GM19023 (cell line): ENCODE data around the gene TKFC.

Experiments
- ATAC-seq: cut with Tn5 transposase; IDR thresholded peaks from one replicate; pipeline ENCODE4 v1.9.1; 2021; ENCODE audit warnings: mild to moderate bottlenecking, moderate library complexity; ENCODE audit not compliant: unreplicated experiment

TKFC gene

DNA sequence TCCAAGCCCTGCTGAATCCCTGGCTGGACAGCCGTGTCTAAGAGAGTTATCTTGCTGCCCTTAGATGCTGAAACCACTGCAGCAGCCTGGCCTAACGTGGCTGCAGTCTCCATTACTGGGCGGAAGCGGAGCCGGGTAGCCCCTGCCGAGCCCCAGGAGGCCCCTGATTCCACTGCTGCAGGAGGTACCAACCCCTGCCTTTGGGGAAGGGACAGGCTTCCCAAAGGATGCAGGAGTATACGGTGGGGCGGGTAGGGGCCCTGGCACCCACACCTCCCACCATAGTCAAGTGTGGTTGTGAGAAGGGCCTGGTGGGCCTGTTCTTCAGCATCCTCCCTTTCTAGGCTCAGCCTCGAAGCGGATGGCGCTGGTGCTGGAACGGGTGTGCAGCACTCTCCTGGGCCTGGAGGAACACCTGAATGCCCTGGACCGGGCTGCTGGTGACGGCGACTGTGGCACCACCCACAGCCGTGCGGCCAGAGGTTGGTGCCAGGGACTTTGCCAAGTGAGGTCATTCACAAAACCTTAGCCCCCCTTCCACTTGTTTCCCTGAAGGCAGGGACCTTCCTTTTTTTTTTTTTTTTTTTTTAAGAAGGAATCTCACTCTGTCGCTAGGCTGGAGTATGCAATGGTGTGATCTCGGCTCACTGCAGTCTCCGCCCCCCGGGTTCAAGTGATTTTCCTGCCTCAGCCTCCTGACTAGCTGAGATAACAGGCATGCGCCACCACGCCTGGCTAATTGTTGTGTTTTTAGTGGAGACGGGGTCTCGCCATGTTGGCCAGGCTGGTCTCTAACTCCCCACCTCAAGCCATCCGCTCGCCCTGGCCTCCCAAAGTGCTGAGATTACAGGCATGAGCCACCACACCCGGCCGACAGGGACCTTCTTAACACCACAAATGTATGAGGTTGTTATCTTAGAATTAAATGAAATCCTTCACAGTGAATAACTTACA is 11.0 kb downstream of the TKFC start:
- no peak for ATAC-seq

DNA sequence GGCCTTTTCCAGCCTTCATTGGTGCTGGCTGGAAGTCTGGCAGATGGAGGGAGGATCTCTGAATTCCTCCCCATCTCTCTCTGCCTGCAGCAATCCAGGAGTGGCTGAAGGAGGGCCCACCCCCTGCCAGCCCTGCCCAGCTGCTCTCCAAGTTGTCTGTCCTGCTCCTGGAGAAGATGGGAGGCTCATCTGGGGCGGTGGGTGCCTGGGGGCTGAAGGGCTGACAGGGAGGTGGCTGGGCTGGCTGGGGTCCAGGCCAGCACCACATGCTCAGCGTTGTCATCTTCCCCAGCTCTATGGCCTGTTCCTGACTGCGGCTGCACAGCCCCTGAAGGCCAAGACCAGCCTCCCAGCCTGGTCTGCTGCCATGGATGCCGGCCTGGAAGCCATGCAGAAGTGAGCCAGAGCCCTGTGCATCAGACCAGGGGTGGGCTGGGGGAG is 12.2 kb downstream of the TKFC start:
- ATAC-seq: no peak

DNA sequence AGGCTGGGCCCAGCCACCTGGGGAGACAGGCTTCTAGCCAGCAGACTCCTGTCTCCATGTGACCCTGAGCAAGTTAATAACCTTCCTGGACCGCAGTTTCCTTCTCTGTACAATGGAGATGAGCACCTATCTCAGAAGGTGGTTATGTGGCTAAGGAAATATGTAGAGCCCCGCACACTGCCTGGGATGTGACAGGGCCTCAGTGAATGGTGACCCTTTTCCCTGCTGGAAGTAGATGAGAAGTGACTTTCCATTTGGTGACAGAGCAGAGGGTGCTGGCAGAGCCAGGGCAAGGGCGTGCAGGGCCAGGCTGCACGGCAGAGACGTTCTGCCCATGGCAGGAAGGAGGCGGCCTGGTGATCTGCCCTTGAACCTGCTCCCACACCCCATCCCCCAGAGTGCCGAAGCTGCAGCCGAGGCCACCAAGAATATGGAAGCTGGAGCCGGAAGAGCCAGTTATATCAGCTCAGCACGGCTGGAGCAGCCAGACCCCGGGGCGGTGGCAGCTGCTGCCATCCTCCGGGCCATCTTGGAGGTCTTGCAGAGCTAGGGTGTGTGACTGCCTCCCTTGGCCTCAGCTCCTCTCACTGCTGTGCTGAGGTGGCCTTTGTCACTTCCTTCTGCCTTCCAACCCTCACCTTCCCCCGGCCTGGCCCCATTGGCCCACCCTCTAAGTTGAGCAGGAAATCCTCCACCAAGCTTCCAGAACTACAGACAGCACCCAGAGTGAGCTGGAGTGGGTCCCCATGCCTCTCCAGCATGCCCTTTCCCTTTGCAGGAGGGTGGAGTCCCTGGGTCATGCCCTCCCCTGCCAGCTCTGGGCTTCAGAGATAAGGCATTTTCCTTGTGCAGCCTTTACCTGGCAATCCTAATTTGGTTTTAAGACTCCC is 13.2 kb downstream of the TKFC start:
- ATAC-seq: no peak

DNA sequence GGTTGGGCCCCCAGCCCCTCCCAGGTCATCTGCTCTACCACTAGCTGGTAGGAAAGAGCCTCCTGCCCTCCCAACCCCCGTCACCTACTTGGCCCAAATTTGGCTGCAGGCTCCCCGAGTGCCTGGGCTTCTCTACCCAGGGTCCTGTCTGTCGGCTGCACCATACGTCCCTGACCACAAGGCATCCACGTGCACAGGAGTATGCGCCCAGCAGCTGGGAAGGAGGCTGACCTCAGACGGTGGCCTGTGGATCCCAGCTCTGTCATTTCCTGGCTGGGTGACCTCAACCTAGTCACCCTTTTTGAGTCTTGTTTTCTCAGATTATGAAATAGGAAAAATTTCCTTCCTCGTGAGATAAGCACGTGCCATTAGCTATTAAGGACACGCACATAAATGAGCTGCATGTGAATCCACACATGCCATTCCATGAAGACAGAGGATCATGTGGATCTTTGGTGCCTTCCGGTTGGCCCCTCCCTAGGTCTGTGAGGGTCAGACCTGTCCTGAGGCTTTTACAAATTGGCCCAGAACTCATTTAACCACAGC is 15.0 kb downstream of the TKFC start:
- no peak for ATAC-seq

DNA sequence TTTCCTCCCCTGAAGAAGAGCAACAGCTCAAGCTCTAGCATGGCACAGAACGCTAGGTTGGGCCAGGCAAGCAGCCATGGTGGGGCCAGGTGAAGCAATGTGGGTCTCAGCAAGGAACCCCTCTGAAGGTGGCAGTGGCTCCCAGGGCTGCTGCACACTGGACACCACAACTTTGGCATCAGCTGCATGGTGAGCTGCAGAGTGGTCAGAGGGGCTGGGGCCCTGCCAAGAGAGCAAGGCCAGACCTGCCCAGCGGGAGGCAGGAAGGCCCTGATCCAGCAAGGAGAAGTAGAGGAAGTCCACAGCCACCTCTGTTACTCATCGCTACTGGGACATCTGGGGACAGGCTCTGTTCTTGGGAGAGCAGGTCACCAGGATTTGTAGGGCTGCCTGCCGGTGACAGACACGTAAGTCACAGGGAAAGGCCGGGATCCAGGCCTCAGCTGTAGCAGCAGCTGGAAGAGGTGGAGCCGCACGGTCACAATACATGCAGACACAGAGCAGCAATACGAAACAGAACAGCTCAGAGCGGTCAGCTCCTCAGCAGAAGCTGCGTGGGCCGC is 16.2 kb downstream of the TKFC start:
- ATAC-seq: no peak

DNA sequence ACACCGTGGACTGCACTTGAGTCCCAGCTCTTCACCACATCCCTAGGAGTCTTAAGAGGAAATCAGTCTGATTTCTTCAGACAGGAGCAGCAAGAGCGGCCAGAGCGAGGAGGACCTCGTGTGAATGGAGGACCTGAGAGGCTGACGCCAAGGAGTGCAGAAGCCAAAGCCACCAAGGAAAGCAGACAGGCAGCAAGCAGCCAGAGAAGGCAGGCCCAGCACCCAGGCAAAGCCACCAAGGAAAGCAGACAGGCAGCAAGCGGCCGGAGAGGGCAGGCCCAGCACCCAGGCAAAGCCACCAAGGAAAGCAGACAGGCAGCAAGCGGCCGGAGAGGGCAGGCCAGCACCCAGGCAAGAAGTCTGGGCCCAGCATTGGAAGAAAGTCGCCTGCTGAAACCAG is 16.9 kb downstream of the TKFC start:
- no peak for ATAC-seq

DNA sequence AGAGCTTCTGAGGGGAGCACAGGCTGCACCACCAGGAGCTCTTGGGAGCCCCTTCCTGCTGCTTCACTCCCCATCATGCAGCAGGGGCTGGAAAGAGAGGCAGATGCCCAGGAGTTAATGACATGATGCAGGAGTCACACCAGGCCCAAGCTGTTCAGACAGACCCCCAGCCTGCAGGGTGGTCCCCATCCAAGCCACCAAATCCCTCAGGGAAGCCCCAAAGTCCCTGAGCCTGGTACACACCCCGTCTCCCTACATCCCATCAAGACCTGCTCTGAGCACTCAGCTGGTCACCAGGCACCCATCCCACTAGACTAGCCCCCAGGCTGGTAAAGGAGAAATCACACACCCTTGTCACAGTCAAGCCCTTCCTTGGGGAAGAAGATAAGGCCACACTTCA is 17.3 kb downstream of the TKFC start:
- ATAC-seq: no peak

DNA sequence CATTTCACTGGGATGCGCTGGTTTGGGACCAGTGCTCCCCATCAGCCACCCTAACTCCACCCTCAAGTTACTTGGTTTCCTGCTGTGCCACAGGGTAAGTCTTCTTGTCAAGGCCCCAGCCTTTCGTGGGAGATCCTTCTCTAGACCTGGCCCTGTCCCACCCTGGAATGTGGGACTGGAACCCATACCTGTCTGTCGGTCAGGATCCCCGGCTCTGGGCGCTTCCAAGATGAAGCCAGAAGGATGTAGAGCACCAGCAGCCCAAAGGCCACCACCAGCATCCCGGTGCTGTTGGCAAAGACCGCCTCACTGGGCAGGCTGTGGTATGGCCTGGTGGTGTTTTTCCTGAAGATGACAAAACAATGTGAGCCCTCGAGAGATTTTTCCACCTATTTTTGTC is 17.8 kb downstream of the TKFC start:
- no peak for ATAC-seq

DNA sequence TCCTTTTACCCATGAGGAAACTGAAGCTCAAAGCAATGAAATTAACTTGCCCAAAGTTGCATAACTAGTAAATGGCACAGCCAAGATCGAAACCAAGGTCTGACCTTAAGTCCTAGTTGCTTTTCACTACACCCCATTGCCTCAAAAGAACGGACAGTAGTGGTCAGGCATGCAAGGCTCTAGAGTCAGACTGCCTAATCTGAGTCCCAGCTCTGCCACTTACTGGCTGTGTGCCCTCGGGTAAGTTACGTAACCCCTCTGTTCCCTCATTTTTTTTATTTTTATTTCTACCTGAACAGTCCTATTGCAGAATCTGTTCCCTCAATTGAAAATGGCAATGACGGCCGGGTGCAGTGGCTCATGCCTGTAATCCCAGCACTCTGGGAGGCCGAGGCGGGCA is 19.0 kb downstream of the TKFC start:
- ATAC-seq: no peak

DNA sequence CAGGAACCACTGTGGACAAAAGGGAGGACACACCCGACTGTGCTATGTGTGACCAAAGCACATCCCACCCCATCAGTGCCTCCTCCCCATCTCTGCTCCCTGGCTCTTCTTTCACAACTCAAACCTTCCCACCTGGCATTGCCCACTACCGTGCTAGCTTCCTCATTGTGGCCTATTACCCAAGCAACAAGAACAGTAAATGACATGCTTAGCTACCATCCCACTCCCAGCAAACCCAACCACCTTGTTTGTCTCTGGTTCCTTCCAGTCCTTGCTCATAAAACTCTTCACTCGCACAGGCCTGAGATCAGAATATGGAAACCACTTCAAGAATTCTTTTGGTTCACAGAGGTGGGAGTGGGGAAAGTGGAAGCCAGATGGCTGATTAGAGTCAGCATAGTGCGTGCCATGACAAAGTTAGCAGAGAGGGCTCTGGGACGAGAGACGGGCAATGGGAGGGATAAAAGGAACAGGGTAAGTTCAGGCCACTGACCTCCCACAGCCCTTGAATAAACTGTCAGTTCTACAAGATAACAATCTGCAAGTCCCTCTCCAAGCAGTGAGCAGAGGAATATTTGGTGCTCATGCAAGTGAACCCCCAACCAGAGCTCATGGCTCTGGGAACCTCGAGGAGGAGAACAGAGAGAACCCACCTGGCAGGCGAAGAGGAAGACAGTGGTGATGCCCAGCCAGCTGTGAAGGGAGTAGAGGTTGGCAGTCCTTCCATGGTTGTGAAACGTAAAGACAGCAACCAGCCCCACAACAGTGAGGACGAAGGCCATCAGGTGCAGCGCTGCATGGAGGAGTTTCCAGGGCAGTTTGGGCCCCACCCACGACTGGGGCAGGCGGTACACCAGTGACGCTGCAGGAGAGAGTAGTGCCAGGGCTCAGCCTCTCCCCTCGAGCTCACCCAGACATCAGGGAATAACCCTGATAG is 20.4 kb downstream of the TKFC start:
- ATAC-seq: no peak

DNA sequence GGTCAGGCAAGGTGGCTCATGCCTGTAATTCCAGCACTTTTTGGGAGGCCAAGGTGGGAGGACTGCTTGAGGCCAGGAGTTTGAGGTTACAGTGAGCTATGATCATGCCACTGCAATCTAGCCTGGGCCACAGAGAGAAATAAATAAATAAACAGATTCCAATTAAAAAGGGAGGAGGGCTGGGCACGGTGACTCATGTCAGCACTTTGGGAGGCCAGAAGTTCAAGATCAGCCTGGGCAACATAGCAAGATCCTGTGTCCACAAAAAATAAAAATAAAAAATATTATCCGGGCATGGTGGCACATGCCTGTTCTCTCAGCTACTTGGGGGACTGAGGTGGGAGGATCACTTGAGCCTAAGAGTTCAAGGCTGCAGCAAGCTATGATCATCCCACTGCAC is 21.2 kb downstream of the TKFC start:
- no peak for ATAC-seq

DNA sequence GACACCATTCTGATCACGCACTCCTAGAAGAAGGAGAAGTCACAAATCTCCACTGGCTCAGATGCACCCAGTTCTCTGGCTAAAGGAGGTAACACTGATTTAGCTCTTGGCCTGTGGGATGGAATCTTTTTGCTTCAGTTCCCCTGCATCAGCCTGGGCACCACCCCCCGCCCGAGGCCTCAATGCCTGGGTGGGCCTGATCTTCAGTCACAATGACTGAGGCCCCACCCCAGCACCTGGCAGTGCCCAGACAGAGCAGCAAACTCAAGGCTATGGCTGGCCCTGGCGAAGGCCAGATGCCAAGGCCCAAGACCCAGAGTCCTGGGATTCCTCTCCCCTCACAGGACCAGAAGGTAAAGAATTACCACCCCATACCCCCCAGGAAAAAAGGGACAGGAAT is 23.7 kb downstream of the TKFC start:
- ATAC-seq: no peak

DNA sequence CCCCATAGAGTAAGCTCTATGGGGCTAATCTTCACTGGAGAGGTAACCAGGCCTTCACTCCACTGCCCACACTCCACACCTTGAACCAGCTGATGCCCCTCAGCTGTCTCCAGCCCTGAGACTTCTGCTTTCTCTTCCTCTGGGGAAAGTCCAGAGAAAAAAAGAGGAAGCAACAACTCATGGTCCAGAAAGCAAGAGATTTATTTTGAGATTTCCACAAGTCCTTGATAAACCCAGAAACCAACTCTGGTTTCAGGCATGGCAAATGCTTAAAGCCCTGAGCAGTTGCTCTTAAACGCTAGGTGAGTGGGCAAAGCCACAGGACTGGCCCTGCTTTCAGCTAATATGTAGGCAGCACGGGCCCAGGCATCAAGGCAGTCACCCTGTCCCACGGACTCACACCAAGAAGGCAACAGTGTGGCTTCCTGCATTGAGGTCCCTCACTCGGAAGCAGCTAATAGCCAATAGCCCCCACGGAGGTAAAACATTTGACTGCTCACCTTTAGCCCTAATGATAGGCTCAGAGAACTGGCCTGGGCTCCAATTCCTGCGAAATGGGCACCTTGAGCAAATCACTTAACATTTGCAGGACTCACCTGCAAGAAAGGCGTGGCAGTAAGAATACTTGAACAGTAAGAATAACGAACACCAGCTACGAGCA is 24.3 kb downstream of the TKFC start:
- ATAC-seq: peak; percentile 33

DNA sequence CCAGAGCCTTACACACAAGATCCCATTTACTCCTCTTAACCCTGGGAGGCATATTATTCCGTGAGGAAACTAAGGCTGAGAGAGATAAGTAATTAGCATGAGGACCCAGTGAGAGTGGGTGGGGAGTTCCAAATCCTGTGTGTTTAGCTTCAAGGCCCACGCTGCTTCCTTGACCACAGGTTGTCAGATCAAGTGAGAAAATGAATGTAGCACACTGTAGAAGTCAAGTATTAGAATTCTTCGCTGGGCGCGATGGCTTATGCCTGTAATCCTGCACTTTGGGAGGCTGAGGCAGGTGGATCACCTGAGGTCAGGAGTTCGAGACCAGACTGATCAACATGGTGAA is 24.8 kb downstream of the TKFC start:
- ATAC-seq: no peak

DNA sequence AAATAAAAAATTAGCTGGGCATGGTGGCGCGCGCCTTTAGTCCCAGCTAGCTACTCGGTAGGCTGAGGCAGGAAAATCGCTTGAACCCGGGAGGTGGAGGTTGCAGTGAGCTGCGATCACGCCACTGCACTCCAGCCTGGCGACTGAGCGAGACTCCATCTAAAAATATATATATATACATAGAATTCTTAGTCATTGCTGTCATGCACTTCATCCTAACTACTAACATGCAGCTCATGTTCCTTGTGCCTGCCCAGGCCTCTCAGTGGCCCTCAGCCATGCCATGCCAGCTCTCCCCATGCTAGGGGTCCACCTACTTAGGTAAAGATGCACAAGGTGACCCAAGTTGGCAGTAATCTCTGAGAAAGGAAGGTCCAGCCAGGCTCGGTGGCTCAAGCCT is 25.5 kb downstream of the TKFC start:
- ATAC-seq: no peak

DNA sequence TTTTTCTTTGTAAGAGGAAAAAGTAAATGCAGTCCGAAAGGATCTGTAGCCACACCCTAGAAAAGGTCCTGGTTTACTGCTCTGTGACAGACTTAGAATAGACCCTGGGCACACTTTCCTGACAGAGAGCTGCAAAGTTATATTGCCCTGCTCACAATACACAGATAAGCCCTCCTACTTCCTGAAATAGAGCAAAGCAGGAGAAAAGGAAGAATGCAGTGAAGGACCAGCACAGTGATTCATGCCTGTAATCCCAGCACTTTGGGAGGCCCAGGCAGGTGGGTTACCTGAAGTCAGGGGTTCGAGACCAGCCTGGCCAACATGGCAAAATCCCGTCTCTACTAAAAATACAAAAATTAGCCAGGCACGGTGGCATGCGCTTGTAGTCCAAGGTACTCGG is 26.5 kb downstream of the TKFC start:
- ATAC-seq: no peak

DNA sequence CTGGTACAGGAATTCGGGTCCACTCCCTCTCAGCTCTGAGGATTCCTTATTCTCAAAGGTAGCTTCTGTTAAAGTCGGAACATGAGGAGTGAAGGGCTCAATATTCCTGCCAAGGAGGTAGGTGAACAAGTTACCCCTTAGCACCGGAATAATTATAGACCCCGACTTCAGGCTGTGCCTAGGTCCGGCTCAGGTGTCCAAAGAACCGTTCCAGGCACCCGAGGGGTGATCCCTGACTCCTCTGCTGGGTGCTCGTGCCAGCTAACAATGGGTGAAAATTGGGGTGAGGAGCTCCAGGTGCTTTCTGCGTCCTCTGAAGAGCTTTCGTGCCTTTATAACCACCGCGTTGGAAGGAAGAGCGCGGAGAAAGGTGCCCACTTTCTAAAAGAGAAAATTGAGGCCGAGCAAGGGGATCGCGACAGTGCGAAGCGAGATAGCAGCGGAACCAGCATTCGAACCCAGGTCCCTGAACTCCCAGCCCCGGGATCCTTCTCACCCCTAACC is 28.3 kb downstream of the TKFC start:
- ATAC-seq: no peak

DNA sequence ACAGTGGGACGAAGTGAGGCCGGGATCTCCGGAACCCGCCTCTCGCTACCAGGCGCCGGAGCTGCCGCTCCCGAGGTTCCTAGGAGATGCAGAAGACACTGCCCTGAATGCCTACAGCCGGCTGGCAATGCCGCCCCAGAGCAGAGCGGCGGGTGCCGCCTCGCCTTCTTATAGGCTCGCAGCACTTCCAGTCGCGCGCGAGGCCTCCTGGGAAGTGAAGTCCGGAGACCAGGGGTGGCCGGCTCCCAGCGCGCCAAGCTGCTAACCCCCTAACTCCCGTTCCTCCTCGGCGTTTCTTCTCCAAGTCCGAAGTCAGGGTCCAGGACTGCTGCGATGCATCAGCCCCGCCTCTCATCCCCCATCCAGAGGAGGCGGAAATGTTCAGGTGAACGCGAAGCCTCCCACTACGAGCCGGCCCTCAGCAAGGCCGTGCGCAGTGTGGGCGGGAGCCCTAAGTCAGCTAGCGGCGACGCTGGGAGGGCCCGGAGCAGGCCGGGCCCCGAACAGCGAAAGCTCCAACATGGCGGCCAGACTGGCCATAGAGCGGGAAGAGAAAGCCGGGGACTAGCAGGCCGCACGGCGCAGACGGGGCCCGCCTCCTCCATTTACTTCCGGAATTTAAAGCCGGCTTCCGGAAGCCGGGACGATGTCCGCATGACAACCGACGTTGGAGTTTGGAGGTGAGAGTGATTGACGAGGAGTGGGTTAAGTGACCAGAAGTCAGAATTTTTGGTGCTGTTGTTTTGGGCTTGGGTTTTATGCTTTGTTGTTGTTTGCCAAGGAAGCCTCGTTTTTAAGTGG is 28.9 kb downstream of the TKFC start, which contains the start of the genes CYB561A3 and TMEM138:
TSS of gene CYB561A3 (minus strand) at position 142 of the 801 bp plus-strand sequence. CDS start 5,169 bp downstream, outside the sequence.
TSS of gene TMEM138 (plus strand) at position 634 of the 801 bp plus-strand sequence. CDS start 2,017 bp downstream, outside the sequence.
- ATAC-seq: peak; percentile 87
